Ammon's horn (tissue), 1 donor: ENCODE results near the gene PLEKHA1.
A peak's percentile ranks its signal among the peaks of the same experiment; 100 is the strongest.

Experiments
- DNase-seq: peaks from one replicate; pipeline ENCODE4 v3.0.0-alpha.2; 2016; ENCODE audit warnings: low spot score

The PLEKHA1 gene

GRCh38 chr10:122374237-122374858 is at the start of gene PLEKHA1:
Gene PLEKHA1, plus strand, starts transcription at chr10:122374708. Its CDS starts 18,493 bp downstream, at chr10:122393201.
- DNase-seq, result peak; percentile 95

- DNase-seq, result no peak
Observed at GRCh38 chr10:122325235-122325634, 49.3 kb upstream of the PLEKHA1 start.

GRCh38 chr10:122326385-122326784 is 48.1 kb upstream of the PLEKHA1 start:
- DNase-seq, result no peak

- DNase-seq, result no peak
Observed at GRCh38 chr10:122326806-122327205, 47.7 kb upstream of the PLEKHA1 start.

DNA sequence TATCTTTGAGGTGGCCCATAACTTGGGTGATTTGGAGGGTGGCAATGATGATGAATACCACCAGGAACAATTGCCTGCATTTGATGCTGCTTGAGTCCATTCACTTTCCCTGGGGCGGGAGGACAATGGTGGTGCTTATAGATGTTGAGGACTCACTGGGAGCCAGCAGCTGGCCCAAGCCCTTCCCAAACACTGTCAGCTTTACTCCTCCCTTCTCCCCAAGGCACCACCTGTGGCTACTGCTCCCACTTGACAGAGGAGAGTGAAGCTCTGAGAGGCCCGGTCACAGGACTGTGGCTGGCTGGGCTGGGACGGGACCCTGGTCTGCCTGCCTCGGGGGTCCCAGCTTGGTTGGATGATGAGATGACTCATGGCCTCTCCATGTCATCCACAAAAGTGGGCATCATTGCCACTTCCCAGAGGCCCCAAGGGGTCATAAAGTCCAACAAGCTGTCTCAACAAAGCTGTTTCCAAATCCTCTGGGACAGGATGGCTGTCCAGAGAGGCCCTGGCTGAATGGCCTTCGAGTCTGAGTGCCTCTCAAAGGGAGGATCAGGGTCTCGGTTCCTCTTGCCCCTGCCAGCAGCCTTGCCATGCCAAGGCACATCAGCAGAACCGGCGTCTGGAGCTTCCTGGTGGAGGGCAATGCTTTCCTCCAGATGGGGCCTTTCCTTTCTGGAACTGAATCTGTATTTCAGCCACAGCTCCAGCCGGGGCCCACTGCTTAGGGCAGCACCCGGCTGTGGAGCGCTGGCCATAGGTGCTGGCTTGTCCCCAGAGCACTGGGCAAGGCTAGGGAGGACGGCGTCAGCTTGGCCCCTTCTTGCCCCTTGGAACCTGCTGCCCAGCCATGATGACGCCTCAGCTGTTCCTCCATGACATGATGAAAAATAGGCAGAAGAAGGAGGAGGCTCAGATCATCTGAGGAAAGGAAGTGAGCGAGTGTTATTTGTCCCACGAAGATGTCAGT is 47.0 kb upstream of the PLEKHA1 start:
- no peak for DNase-seq

DNA sequence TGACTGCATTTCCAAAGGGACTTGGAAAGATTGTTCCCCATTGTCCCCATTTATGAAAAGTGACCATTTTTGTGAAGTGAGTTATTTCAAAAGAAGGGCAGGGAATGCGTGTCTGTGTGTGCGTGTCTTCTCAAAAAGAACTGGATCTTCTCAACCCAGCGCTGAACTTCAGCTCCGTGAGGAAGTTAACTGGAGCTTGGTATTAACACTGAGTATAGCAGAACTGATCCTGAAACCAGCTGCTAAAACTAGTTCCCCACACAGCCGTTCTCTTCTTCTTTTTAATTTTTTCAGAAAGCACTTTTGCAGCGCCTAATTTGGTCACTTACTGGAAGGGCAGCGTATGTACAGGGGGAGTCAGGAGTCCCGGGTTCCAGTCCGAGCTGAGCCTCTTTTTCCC is 45.8 kb upstream of the PLEKHA1 start:
- no peak for DNase-seq

DNA sequence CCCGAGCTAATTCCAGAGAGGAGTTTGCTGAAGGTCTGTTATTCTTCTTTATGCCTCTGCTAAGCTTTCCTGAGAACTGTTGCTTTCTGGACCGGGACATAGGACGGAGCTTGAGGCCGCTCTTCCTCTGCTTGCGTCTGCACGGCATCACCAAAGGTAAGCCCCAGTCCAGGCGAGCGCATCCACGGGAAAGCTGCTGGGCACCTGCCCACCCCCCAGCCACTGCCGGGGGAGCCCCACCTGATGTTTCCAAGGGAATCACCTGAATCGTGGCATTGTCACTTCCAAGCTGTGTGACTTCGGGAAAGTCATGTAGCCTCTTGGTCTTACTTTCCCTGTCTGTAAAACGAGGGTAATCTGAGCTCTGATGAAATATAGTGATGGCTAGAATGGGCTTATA is 45.1 kb upstream of the PLEKHA1 start:
- no peak for DNase-seq

DNA sequence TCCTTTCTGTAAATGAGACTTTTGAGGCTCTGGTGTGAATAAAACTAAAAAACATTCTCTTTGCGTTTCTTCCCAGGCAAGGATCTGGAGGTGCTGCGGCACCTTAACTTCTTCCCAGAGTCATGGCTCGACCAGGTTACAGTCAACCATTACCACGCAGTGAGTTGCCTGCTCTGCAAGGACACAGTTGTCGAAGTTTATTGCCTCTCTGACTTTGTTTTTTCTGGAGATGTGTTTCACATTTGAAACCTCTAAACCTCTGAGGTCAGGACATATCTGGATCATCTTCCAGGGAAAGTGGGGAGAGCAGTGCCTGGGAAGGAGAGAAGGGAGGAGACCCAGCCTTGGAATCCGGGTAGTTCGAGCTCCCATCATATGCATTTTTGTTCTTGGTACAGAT is 43.4 kb upstream of the PLEKHA1 start:
- no peak for DNase-seq

- peak; percentile 80 for DNase-seq
Observed at GRCh38 chr10:122331615-122332446, 42.7 kb upstream of the PLEKHA1 start.

DNA sequence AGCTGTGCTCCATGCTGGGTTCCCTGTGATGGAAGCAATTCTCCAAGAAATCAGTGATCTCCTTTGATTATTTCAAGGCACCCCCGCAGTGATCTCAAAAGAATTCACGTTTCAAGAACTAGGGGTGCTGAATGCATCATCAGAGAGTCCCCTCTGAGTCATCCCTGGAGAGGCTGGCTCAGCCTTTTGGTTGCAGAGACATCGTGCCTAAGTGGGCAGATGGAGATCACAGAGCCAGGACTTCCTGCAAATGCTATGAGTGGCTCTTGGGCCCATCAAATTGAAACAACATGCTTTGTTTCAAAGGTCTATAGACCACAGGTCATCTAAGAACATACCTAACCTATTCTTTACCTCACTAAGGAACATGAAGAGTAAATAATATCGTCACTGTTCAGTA is 41.5 kb upstream of the PLEKHA1 start:
- DNase-seq, result no peak

- no peak for DNase-seq
Observed at GRCh38 chr10:122336332-122336731, 38.2 kb upstream of the PLEKHA1 start.

- no peak for DNase-seq
Observed at GRCh38 chr10:122336961-122337360, 37.5 kb upstream of the PLEKHA1 start.

DNA sequence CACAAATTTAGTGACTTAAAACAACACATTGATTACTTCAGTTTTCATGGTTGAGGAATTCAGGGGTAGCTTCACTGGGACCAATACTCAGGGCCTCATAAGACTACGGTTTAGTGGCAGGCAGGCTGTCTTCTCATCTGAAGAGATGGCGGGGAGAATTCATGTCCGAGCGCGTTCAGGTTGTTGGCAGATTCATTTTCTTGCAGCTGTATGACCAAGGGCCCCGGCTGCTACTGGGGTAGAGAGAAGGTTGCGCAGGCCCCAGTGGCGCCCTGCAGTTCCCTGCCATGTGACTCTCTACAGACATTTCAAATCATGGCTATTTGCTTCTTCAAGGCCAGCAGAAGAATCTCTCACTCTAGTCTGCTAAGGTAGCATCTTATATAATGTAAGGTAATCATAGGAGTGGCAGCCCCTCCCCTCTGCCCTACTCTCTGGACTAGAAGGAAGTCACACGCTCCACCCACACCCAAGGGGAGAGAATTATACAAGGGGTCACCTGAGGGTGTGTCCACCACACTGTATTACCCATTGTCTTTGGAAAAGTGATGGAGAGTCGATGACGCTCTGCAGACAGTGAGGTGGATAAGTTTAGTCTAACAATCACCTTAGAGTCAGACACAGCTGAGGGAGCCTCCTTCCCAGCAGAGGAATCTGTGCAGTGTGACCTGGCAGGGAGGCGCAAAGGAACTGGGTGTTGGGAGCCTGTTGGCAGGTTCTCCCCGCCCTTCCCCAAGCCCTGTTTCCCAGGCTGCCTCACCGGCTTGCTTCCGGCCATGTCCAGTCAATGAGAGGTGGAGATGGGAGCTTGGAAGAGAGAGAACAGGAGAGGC is 35.7 kb upstream of the PLEKHA1 start:
- no peak for DNase-seq

GRCh38 chr10:122341141-122341810 is 33.2 kb upstream of the PLEKHA1 start:
- DNase-seq, result no peak

GRCh38 chr10:122342293-122343134 is 32.0 kb upstream of the PLEKHA1 start:
- peak; percentile 71 for DNase-seq

DNA sequence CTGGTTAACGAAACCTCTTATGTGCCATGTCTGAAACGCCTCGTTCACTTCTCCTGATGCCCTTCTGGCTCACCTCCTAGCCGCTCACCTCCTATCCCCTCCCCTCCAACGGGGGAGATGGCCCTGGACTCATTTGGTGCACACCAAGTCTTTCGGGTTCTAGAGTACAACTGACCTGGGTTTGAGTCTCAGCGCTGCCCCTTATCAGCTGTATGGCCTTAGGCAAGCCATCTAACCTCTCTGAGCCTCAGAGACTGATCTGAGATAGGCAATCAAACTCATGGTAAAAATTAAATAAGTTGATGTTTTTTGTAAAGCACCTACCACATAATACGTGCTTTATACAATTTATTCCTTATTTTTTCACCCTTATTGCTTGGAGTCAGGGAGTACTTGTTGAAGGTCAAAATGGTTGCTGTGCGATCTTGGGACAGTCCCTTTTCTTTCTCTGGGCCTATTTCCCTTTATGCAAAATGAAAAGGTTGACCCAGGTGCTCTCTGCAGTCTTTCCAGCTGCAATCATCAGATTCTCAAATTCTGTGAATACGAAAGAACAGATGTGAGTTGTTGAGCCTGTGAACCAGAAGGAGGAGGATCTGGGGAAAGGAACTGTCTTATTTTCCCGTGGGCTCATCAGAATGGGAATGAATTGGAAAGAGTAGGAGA is 31.2 kb upstream of the PLEKHA1 start:
- no peak for DNase-seq

DNA sequence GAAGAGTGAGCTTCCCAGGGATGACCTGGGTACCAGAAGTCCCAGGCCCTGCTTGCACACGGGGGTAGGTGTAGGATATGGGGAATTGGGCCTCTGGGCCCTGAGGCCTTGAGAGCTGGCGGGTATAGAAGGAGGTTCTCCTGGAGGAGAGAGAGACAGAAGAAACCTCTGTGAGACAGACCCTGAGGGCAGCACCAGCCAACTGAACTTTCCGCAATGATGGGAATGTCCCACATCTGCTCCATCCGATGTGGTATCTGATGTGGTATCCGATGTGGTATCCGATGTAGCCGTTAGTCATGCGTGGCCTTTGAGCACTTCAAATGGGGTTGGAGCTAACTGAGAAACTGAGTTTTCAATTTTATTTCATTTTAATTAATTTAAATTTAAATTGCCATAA is 30.6 kb upstream of the PLEKHA1 start:
- DNase-seq, result no peak

- peak; percentile 66 for DNase-seq
Observed at GRCh38 chr10:122344741-122345258, 29.7 kb upstream of the PLEKHA1 start.

DNA sequence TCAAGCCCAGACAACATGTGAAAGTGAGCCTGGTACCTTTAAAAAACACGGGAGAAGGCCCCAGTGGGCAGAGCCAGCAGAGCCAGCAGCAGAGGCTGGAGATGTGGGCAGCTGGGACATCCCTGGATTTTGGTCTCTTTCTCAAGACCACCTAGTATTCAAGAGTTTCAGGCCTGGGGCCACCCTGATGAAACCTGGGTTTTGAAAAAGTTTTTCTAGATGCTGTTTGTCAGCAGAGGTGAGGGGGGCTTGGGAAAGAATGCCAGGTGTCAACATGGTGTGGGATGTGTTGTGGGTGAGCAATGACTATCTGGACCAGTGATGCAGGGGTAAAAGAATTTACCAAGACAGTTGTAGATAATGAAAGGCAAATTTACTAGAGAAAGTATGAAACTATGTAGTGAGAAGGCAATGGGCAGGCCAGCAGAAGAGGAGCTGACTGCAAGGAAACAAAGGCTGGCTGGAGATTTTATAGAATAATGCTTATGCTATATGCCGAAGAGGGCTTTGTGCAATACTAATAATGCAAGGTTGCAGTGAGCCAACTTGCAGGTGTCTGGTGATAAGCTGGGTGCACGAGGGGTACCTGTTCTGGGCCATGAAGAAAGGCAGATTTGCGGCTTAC is 28.1 kb upstream of the PLEKHA1 start:
- no peak for DNase-seq
